Neuronal stem cell (in vitro differentiated cells): ENCODE measurements around the gene MSMO1.

Experiments used
- DNase-seq: peaks from one replicate; pipeline ENCODE4 v3.0.0-alpha.2; 2013; ENCODE audit warnings: low spot score
- H2AFZ ChIP-seq: one replicate; pipeline ENCODE4 v1.6.1; 2013; ENCODE audit warnings: mild to moderate bottlenecking, low read length, inconsistent platforms
- H2AK5ac ChIP-seq: 2 replicates; pipeline ENCODE4 v1.6.1; 2013; ENCODE audit warnings: low read depth, mild to moderate bottlenecking, inconsistent platforms, low read length, moderate library complexity, mixed read lengths
- H2BK120ac ChIP-seq: 2 replicates; pipeline ENCODE4 v1.6.1; 2013; ENCODE audit warnings: low read depth, mild to moderate bottlenecking, inconsistent platforms, low read length, moderate library complexity, mixed read lengths
- H2BK12ac ChIP-seq: one replicate; pipeline ENCODE4 v1.6.1; 2013; ENCODE audit warnings: low read length, inconsistent platforms
- H2BK15ac ChIP-seq: 2 replicates; pipeline ENCODE4 v1.6.1; 2013; ENCODE audit warnings: mild to moderate bottlenecking, low read length, inconsistent platforms, mixed read lengths
- H2BK5ac ChIP-seq: one replicate; pipeline ENCODE4 v1.6.1; 2013; ENCODE audit warnings: inconsistent platforms, mild to moderate bottlenecking, low read length, moderate library complexity
- H3K14ac ChIP-seq: one replicate; pipeline ENCODE4 v1.6.1; 2013; ENCODE audit warnings: low read length, inconsistent platforms
- H3K18ac ChIP-seq: 2 replicates; pipeline ENCODE4 v1.6.1; 2013; ENCODE audit warnings: low read length, inconsistent platforms
- H3K23ac ChIP-seq: 2 replicates; pipeline ENCODE4 v1.6.1; 2013; ENCODE audit warnings: low read depth, mild to moderate bottlenecking, mixed read lengths, low read length, inconsistent platforms; ENCODE audit not compliant: poor library complexity
- H3K27ac ChIP-seq: replicated peaks from 3 replicates; pipeline ENCODE4 v1.5.1; 2013; ENCODE audit warnings: low read length, inconsistent platforms
- H3K27me3 ChIP-seq, 3 experiments: 2 replicates each; pipeline ENCODE4 v1.6.1; 2013; ENCODE audit warnings: low read length in 3 of 3, mild to moderate bottlenecking in 2 of 3, inconsistent platforms in 1 of 3, low read depth in 1 of 3, mixed read lengths in 1 of 3, moderate library complexity in 1 of 3; ENCODE audit not compliant: control insufficient read depth in 3 of 3, insufficient read depth in 3 of 3
- H3K36me3 ChIP-seq, 2 donors: replicated peaks in 1 of 2; 2 replicates each; pipeline ENCODE4 v1.6.1; 2013; ENCODE audit warnings: low read length in 2 of 2; ENCODE audit not compliant: control insufficient read depth in 2 of 2, insufficient read depth in 2 of 2
- H3K4ac ChIP-seq: 2 replicates; pipeline ENCODE4 v1.6.1; 2013; ENCODE audit warnings: inconsistent platforms, mild to moderate bottlenecking, low read length, moderate library complexity
- H3K4me1 ChIP-seq, 2 donors: 1 replicate in 1 of 2; 2 replicates in 1 of 2; pipeline ENCODE4 v1.6.1; 2013; ENCODE audit warnings: low read length in 2 of 2, low read depth in 1 of 2; ENCODE audit not compliant: control insufficient read depth in 2 of 2, insufficient read depth in 1 of 2
- H3K4me2 ChIP-seq: one replicate; pipeline ENCODE4 v1.6.1; 2013; ENCODE audit warnings: mild to moderate bottlenecking, low read length, inconsistent platforms; ENCODE audit not compliant: insufficient read depth, poor library complexity, severe bottlenecking
- H3K4me3 ChIP-seq, 2 donors: 2 replicates each; pipeline ENCODE4 v1.5.1; 2013; ENCODE audit warnings: low read length in 2 of 2, mild to moderate bottlenecking in 2 of 2, inconsistent platforms in 1 of 2, moderate library complexity in 1 of 2
- H3K79me1 ChIP-seq: one replicate; pipeline ENCODE4 v1.6.1; 2013; ENCODE audit warnings: low read depth, mild to moderate bottlenecking, inconsistent platforms, low read length, moderate library complexity
- H3K9ac ChIP-seq: one replicate; pipeline ENCODE4 v1.6.1; 2013; ENCODE audit warnings: mild to moderate bottlenecking, low read depth, low read length, inconsistent platforms; ENCODE audit not compliant: poor library complexity
- H3K9me3 ChIP-seq, 2 donors: replicated peaks in 1 of 2; 2 replicates each; pipeline versions ENCODE3 to v1.6.1; 2013; ENCODE audit warnings: low read length in 2 of 2, mild to moderate bottlenecking in 2 of 2, inconsistent platforms in 1 of 2, low read depth in 1 of 2, mixed read lengths in 1 of 2, moderate library complexity in 1 of 2; ENCODE audit not compliant: control insufficient read depth in 2 of 2, insufficient read depth in 1 of 2
- H4K8ac ChIP-seq: one replicate; pipeline ENCODE4 v1.6.1; 2013; ENCODE audit warnings: low read depth, mild to moderate bottlenecking, inconsistent platforms, low read length, moderate library complexity
- H4K91ac ChIP-seq: one replicate; pipeline ENCODE4 v1.6.1; 2013; ENCODE audit warnings: low read length, low read depth, mild to moderate bottlenecking, inconsistent platforms; ENCODE audit not compliant: poor library complexity
- WGBS, 2 donors: extraction: QIAGEN DNeasy Blood & Tissue Kit; methylation state at CpG; one replicate each; pipeline ENCODE4 v1.1.7; 2013; ENCODE audit warnings: missing lambda C conversion rate in 2 of 2, mixed read lengths in 1 of 2; ENCODE audit not compliant: insufficient read length in 2 of 2, insufficient replicate concordance in 1 of 2; ENCODE audit errors: extremely low coverage in 2 of 2; 5-methylcytosine and 5-hydroxymethylcytosine counted together

MSMO1 gene

DNA sequence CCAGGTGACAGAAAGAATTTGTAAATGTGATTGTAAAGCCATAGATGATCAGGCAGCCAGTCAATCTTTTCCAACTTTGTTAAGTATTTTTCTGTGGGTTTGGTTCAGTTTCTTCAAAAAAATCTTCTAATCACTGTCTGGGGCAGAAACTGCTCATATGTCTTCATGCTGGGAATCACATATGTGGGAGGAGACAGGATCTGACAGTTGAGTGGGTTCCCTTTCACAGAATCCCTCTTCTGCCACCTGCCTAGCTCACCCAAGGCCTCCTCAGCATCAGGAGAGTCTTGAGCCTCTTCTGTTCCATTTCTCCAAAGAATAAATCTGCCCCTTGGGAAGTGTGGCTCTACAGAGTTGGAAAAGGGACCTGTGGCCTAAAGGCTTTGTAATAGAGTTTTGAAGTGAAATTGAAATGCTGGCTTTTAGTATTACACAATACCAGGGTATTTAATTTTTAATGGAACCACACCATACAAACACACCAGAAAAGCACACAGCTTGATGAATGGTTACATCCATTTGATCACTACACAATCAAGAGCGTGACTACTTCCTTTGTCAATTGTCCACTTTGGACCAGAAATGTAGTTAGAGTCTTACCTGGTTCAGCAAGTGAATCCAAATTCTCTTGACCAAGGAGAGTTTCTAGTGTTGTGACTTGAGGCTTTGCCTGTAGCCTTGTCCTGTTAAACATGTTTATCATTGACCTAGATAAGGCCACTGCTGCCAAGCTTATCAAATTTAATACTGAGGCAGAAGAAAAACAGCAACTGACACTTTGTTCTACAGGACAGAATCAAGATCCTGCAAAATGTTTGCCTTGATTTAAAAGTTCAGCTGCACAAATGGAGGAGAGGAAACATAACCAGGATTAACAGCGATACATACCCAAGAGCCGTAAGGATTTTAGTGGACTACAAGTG is 20.4 kb downstream of the MSMO1 start:
- Histone ChIP-seq H3K14ac (no peak overlapping the region), H3K36me3 (peaks cover 0 to 12% of the 10 kb centered on the region in 2 donors), H3K4me2 (no peak overlapping the region), H2AK5ac (no peak overlapping the region), H3K18ac (no peak overlapping the region), H4K91ac (no peak overlapping the region), H2BK12ac (no peak overlapping the region), H4K8ac (no peak overlapping the region), H3K27me3 (no peaks in the 10 kb centered on the region), H2BK15ac (no peak overlapping the region), H2AFZ (no peak overlapping the region), H3K79me1 (no peaks in the 10 kb centered on the region), H3K4me3 (no peak overlapping the region), H3K9ac (no peak overlapping the region), H3K27ac (no peak overlapping the region), H3K23ac (no peak overlapping the region), H3K4ac (no peak overlapping the region), H3K4me1 (no peaks in the 10 kb centered on the region), H3K9me3 (no peaks in the 10 kb centered on the region), H2BK120ac (no peak overlapping the region), H2BK5ac (no peak overlapping the region)
- no CpG with 5 or more reads among the region's 3 CpGs for WGBS, 2 donors
- DNase-seq, result no peak

DNA sequence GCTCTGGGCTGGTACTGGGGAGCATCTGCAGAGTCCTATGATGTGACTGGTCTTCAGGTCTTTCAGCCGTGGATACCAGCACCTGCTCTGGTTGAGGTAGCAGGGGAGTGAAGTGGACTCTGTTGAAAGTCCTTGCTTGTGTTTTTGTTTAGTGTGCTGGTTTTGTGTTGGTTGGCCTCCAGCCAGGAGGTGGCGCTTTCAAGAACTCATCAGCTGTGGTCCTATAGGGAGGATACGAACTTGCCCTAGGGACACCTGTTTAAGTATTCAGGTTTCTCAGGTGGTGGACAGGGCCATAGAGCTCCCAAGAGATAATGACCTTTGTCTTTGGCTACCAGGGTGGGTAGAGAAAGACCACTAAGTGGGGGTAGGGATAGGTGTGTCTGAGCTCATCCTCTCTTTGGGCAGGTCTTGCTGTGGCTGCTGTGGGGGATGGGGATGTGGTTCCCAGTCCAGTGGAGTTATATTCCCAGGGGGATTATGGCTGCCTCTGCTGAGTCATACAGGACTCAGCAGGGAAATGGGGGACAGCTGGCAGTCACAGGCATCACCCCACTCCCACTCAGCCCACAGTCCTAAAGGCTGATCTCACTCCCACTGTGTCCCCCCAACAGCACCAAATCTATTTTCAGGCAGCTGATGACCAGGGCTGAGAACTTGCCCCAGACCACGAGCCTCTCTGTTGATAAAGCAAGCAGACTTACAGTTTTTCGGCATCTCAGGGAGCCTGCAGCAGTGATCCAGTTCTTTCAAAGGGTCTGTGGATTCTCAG is 24.1 kb downstream of the MSMO1 start:
- no peaks in the 10 kb centered on the region for H3K79me1 ChIP-seq
- H3K18ac ChIP-seq, result no peak overlapping the region
- H4K91ac ChIP-seq, result no peak overlapping the region
- no peak overlapping the region for H3K9ac ChIP-seq
- H3K14ac ChIP-seq, result no peak overlapping the region
- no peaks in the 10 kb centered on the region for H3K36me3 ChIP-seq
- H2BK120ac ChIP-seq, result no peak overlapping the region
- H3K27me3 ChIP-seq, result no peaks in the 10 kb centered on the region
- no peak overlapping the region for H3K4ac ChIP-seq
- no CpG with 5 or more reads among the region's 5 CpGs for WGBS, 2 donors
- H3K23ac ChIP-seq, result no peak overlapping the region
- H2BK12ac ChIP-seq, result no peak overlapping the region
- H3K4me3 ChIP-seq, result no peak overlapping the region
- no peaks in the 10 kb centered on the region for H3K9me3 ChIP-seq
- no peak overlapping the region for H3K4me2 ChIP-seq
- no peaks in the 10 kb centered on the region for H3K4me1 ChIP-seq
- H2AFZ ChIP-seq, result no peak overlapping the region
- no peak overlapping the region for H2AK5ac ChIP-seq
- no peak overlapping the region for H3K27ac ChIP-seq
- H2BK5ac ChIP-seq, result no peak overlapping the region
- DNase-seq, result no peak
- no peak overlapping the region for H2BK15ac ChIP-seq
- no peak overlapping the region for H4K8ac ChIP-seq

DNA sequence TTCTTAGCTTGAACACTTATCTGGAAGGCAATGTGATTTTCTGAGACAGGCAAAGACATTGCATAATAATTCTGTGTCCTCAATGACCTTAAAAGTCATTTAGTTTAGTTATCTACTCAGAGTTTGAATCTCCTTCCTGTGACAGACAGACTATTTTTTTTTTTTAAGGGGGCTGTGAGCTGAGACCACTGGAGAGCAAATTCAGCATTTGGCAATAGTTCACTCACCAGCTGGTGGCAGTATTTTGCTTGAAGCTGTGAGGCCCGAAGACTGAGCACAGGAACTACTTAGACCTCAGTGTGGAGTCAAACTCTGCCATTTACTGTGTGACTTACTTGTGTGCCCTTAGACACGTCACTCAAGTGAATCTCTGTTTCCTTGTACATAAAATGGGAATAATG is 28.4 kb downstream of the MSMO1 start:
- DNase-seq, result peak; percentile 32
- Histone ChIP-seq H3K27ac (no peak overlapping the region), H3K18ac (no peak overlapping the region), H3K9me3 (no peaks in the 10 kb centered on the region), H2BK120ac (no peak overlapping the region), H2AFZ (no peak overlapping the region), H2AK5ac (no peak overlapping the region), H3K14ac (no peak overlapping the region), H3K9ac (no peak overlapping the region), H2BK12ac (no peak overlapping the region), H4K91ac (no peak overlapping the region), H3K4ac (no peak overlapping the region), H4K8ac (no peak overlapping the region), H2BK15ac (no peak overlapping the region), H3K4me3 (no peak overlapping the region), H3K36me3 (no peaks in the 10 kb centered on the region), H3K4me2 (no peak overlapping the region), H3K27me3 (no peaks in the 10 kb centered on the region), H3K23ac (no peak overlapping the region), H2BK5ac (no peak overlapping the region), H3K4me1 (peaks cover 0 to 2% of the 10 kb centered on the region in 2 donors), H3K79me1 (no peaks in the 10 kb centered on the region)
- no CpG with 5 or more reads among the region's 2 CpGs for WGBS, 2 donors

DNA sequence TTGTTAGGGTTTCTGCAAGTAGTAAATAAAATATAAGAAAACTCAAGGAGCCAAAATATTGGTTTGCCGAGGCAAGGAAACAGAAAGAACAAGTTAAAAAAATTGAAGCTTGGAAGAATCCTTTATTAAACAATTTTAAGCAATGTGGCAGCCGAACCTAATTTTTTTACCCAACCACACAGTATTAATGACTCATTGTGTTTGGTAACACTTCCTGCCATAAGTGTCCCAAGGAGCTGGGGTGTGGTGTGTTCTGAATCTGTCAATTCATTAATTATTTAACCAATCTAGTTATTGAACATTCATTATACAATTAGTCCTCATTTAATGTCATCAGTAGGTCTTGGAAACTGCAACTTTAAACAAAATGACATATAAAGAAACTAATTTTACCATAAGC is 32.0 kb downstream of the MSMO1 start:
- H2BK12ac ChIP-seq, result no peak overlapping the region
- H2AFZ ChIP-seq, result no peak overlapping the region
- no peaks in the 10 kb centered on the region for H3K79me1 ChIP-seq
- no peak overlapping the region for H2BK120ac ChIP-seq
- H3K4ac ChIP-seq, result no peak overlapping the region
- no peak overlapping the region for H3K23ac ChIP-seq
- no CpG with 5 or more reads among the region's 2 CpGs for WGBS, 2 donors
- no peak overlapping the region for H2BK5ac ChIP-seq
- DNase-seq, result no peak
- no peaks in the 10 kb centered on the region for H3K9me3 ChIP-seq
- H3K4me1 ChIP-seq, result peaks cover 0 to 2% of the 10 kb centered on the region in 2 donors
- H3K18ac ChIP-seq, result no peak overlapping the region
- H4K91ac ChIP-seq, result no peak overlapping the region
- no peak overlapping the region for H3K4me3 ChIP-seq
- no peak overlapping the region for H3K4me2 ChIP-seq
- no peak overlapping the region for H3K14ac ChIP-seq
- H2AK5ac ChIP-seq, result no peak overlapping the region
- H3K27ac ChIP-seq, result no peak overlapping the region
- H3K27me3 ChIP-seq, result no peaks in the 10 kb centered on the region
- no peak overlapping the region for H2BK15ac ChIP-seq
- H4K8ac ChIP-seq, result no peak overlapping the region
- no peak overlapping the region for H3K9ac ChIP-seq
- H3K36me3 ChIP-seq, result no peaks in the 10 kb centered on the region
